HFF-Myc (cell line): ENCODE results near the gene OR6B1.

Experiments used
- DNase-seq: peaks from one replicate; pipeline ENCODE4 v3.0.0-alpha.2; 2011; ENCODE audit warnings: low read depth; ENCODE audit errors: extremely low read depth
- H3K4me3 ChIP-seq: replicated peaks from 2 replicates; pipeline ENCODE4 v1.5.1; 2011; ENCODE audit warnings: low read depth, mild to moderate bottlenecking, control low read depth, low read length
- TF ChIP-seq, protein P1 (sequence below): IDR thresholded peaks from 2 replicates; pipeline ENCODE4 v1.5.1; 2012; ENCODE audit warnings: mild to moderate bottlenecking, low read depth, low read length, control low read depth; ENCODE audit errors: missing control alignments

Gene OR6B1

DNA sequence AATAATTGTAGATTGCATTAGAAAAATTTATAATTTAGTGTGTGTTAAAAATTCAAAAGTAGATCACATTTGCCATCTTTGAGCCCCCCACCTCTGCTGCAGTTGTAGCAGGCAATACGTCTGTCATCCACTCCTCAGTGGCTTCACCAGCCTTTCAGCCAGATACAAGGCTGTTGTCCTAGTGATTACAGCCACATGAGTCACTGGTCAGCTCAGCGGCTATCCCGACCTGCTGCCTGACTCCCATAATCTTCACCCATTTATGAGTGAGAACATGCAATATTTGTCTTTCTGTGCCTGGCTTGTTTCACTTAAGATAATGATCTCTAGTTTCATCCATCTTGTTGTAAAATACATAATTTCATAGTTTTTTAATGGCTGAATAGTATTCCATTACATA is 57.8 kb downstream of the OR6B1 start:
- TF ChIP-seq, protein P1, sequence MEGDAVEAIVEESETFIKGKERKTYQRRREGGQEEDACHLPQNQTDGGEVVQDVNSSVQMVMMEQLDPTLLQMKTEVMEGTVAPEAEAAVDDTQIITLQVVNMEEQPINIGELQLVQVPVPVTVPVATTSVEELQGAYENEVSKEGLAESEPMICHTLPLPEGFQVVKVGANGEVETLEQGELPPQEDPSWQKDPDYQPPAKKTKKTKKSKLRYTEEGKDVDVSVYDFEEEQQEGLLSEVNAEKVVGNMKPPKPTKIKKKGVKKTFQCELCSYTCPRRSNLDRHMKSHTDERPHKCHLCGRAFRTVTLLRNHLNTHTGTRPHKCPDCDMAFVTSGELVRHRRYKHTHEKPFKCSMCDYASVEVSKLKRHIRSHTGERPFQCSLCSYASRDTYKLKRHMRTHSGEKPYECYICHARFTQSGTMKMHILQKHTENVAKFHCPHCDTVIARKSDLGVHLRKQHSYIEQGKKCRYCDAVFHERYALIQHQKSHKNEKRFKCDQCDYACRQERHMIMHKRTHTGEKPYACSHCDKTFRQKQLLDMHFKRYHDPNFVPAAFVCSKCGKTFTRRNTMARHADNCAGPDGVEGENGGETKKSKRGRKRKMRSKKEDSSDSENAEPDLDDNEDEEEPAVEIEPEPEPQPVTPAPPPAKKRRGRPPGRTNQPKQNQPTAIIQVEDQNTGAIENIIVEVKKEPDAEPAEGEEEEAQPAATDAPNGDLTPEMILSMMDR, result no peak
- no peak for DNase-seq
- H3K4me3 ChIP-seq, result no peak overlapping the region
